GM21786 (cell line): Measurements from ENCODE around the gene PPARG.
"Not testable (repeated sequence)": the region's sequence is repeated elsewhere in the genome, so short reads cannot be mapped to it uniquely, and the experiment has no call there.

Experiments used
- ATAC-seq: cut with Tn5 transposase; IDR thresholded peaks from one replicate; pipeline ENCODE4 v1.9.1; 2021; ENCODE audit not compliant: unreplicated experiment

Gene PPARG

GRCh38 chr3:12437861-12438260 is 149.0 kb downstream of the PPARG start:
- no peak for ATAC-seq

- no peak for ATAC-seq
Observed at GRCh38 chr3:12438318-12438717, 149.4 kb downstream of the PPARG start.

- no peak for ATAC-seq
Observed at GRCh38 chr3:12439161-12439940, 150.5 kb downstream of the PPARG start.

GRCh38 chr3:12440927-12441714 is 152.3 kb downstream of the PPARG start:
- ATAC-seq = no peak

- no peak for ATAC-seq
Observed at GRCh38 chr3:12442654-12443501, 154.0 kb downstream of the PPARG start.

GRCh38 chr3:12443781-12444522 is 155.1 kb downstream of the PPARG start:
- ATAC-seq = no peak

GRCh38 chr3:12444582-12445471 is 156.0 kb downstream of the PPARG start:
- no peak for ATAC-seq

- ATAC-seq = no peak
Observed at GRCh38 chr3:12445523-12446240, 156.8 kb downstream of the PPARG start.

GRCh38 chr3:12446298-12446697 is 157.4 kb downstream of the PPARG start:
- no peak for ATAC-seq

GRCh38 chr3:12447075-12447474 is 158.2 kb downstream of the PPARG start:
- ATAC-seq = no peak

- not testable (repeated sequence) for ATAC-seq
Observed at GRCh38 chr3:12448404-12449202, 159.7 kb downstream of the PPARG start.

GRCh38 chr3:12449889-12450682 is 161.2 kb downstream of the PPARG start:
- ATAC-seq = no peak

- ATAC-seq = no peak
Observed at GRCh38 chr3:12451481-12451880, 162.6 kb downstream of the PPARG start.

GRCh38 chr3:12451960-12452359 is 163.1 kb downstream of the PPARG start:
- ATAC-seq = no peak

GRCh38 chr3:12452361-12453330 is 163.8 kb downstream of the PPARG start:
- ATAC-seq = no peak
